Pons (tissue), 1 donor: ENCODE measurements around the gene AP5Z1.

Experiments used
- DNase-seq: peaks from one replicate; pipeline ENCODE4 v3.0.0-alpha.2; 2016; ENCODE audit warnings: low spot score

Gene AP5Z1

DNA sequence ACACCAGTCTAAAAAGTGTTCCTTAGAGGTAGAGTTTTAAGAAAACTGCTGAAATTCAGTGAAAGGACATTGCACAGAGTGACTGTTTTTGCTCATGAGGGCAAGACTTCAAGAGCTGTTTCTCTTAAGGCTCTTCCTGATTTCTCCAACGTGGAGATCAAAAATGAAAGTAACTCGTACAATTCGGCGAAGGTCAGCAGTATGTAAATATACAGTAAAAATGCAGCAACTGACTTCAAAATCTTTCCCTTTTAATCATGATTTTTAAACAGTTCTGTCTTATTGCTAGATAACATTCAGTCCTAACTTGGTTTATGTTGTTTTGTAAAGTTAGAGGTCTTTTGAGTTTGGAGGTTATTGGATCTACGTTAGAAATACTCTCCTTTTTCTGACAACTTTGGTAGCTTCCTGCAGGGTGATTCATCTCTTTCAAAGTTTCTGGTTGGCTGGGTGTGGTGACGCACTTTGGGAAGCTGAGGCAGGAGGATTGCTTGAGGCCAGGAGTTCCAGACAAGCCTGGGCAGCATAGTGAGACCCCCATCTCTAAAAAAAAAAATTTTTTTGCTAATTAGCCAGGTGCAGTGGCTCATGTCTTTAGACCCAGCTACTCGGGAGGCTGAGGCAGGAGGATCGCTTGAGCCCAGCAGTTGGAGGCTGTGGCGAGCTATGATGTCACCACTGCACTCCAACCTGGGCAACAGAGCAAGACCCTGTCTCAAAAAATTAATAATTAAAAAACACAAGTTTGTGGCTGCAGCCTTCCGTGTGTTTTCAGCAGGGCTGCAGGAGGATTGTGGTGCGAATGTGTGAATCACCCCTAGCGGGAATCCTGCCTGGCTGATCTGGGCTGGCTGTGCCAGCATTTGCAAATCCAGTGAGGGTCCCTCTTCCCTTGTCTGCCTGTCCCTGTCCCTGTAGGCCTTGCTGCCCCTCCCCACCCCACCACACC, 29.2 kb upstream of the AP5Z1 start:
- peak; percentile 65 for DNase-seq

DNA sequence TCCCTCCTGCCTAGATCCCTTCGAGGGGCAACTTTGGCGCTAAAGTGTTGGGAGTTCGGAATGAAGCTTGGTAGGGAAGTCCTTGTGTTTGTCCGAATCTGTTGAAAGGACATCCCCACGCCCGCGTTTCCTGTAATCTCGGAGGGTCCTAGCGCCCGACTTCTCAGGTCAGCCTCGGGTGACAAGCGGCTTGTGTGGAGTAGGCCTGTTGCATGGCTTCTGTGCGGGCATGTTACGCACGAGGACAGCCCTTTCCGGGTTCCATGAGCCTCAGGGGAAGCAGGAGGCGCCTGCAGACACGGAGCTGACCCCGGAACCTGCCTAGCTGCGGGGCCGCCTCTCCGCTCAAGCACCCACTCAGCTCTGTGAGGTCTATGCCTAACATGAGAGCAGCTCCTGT, 28.4 kb upstream of the AP5Z1 start:
- no peak for DNase-seq

DNA sequence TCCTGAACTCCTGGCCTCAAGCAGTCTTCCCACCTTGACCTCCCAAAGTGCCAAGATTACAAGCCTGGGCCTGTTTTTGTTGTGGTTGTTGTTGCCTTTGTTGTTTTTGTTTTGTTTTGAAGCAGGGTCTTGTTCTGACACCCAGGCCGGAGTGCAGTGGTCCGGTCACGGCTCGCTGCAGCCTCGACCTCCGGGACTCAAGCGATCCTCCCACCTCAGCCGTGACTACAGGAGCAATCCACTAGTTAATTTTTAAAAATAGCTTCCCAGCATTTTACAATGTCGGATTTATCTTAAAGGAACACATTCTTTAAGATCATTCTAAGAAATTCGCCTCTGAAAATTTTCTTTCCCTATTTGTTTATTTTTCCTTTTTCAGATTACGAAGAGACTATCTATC, 27.7 kb upstream of the AP5Z1 start:
- no peak for DNase-seq

DNA sequence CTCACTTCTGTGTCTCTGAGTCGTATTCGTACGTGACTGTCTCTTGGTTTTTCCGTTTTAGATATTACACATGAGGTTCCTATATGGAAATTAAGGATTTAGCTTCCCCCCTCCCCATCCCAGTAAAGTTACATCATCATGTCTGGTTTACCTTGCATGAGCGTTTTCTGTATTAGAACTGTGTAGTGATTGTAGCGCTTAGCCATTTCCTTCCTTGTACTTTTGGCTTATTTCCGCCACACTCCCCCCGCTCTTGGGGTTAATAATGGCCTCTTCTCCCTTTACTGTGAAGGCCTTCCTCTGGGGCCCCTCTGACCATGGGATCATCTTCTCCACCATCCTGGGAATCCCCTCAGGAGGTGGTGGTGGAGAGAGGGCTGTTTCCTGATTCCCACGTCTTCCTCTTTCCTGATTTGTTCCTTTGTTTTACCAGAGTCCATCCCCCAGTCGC, 27.2 kb upstream of the AP5Z1 start:
- no peak for DNase-seq

DNA sequence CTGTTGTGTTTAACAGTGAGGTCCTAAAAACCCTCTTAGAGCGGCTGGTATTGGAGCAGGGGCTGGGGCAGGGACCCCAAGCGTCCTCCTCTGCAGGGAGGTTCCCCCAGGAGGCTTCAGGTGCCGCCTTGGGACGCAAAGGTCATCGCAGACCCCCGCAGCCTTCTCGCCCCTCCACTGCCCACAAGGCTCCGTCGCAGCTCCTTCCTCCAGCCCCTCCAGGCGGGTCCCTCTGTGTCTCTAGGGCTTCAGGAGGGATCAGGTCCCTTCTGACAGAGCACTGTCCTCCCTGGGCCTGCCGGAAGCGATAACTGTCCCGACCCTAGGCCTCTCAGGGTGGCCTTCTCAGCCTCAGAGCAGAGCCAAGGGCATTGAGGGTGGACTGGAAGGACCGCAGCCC, 26.1 kb upstream of the AP5Z1 start:
- no peak for DNase-seq

DNA sequence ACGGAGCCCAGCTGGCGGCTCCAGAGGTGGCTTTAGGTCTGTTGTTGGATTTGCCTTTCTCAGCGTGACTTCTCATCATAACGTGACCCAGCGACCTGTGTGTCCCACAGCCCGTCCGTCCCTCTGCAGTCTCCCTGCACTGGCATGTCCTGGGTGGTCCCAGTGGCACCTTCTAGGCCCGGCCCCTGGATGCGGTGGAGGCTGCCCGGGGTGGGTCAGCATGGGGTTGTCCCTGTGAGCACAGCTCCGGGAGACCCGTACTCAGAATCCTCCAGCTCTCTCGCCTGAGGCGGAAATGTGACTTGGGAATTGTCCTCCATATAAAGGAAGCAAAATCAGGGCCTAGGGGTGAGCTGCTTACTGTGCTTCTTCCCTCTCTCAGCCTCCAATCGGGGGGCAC, 25.6 kb upstream of the AP5Z1 start:
- no peak for DNase-seq

DNA sequence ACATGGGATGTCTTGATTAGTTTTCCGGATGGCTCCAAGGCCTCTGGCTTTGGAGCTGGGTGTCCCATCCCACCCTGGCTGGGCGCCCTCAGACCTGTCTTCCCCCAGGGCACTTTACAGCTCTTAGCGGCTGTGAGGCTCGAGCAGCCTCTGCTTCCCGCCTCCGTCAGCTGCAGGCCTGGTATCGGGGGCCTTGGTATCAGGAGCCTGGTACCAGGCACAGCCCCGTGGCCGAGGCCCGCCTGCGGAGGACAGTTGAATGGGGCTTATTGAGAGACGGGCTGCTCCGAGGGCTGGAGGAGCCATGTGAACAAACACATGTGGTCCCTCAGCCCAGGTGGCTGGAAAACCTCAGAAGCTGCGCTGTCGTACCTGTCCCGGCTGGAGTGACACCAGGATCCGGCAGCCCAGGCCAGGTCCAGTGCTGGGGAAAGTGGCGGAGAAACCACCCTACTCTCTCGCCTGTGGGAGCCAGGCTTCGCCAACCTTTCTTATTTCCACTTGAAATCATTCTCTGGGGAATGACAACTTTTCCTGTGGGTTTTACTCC, 23.9 kb upstream of the AP5Z1 start:
- peak; percentile 90 for DNase-seq

DNA sequence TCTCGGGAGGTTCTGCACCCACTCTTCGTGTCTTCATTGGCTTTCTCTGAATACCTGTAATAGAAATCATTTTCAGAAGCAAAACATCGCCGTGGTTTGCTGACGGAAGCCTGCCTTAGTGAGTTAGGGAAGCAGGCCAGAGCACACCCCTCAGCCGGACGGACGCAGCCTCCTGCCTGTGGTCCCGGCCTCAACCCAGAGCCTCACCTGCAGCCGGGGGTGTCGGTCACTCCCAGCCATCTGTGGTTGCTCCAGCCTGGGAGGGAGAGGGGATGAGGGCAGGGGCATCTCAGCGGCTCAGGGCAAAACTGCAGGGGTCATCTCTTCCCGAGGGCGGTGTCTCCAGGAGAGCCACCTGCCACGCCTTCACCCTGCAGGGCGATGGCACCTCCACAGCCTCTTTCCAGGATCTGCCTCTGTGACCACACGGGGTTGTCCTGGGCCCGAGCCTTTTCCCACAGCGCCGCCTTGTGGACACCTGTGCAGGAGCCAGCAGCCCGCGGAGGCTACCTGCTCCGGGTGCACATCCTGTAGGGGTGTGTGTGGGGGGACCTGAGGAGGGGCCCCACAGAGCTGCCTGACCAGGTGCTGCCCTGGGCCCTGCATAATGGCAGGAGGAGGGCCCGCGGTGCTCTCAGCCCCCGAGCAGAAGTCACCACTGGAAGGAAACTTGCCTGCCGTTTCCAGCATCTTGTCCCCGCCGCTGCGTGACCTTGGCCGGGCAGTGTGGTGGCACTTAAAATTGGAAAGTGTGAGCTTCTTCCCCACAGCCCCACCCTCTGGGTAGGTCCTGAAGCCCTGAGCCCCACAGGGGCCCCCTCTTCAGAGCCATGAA, 21.6 kb upstream of the AP5Z1 start:
- DNase-seq, result peak; percentile 62

DNA sequence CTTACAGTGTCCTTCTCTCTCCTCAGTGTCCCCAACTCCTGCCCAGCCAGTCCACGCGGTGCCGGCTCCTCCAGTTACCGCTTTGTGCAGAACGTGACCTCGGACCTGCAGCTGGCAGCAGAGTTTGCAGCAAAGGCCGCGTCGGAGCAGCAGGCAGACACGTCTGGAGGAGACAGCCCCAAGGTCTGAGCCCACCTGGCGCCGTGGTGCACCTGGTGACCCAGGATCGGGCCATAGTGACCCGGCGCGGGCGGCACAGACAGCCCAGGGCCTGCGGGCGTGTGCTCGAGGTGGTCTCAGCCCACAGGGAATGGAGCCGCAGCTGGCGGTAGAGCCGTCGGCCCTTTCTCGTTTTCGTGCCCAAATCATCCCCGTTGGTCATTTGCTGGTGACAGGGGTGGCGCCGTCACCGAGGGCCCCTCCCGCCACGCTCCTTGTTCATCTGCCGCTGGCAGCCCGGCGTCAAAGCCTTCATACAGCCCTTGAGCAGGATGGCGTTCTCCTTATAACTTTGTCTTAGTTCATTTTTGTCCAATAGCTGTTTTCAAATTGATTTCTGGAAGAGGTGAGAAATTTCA, 20.9 kb upstream of the AP5Z1 start:
- no peak for DNase-seq

DNA sequence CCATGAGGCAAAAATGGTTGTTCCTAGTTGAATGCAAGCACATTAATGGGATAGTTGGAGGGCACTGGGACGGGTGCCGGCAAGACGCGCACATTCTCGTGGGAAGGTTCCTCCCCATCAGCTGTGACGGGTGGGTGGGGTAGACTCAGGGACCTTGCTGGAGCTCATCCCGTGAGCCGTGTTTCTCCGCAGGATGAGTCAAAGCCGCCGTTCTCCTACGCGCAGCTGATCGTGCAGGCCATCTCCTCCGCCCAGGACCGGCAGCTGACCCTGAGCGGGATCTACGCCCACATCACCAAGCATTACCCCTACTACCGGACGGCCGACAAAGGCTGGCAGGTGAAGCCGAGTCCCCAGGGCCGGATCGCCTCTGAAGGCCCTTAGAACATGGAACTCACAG, 20.4 kb upstream of the AP5Z1 start:
- DNase-seq, result no peak

DNA sequence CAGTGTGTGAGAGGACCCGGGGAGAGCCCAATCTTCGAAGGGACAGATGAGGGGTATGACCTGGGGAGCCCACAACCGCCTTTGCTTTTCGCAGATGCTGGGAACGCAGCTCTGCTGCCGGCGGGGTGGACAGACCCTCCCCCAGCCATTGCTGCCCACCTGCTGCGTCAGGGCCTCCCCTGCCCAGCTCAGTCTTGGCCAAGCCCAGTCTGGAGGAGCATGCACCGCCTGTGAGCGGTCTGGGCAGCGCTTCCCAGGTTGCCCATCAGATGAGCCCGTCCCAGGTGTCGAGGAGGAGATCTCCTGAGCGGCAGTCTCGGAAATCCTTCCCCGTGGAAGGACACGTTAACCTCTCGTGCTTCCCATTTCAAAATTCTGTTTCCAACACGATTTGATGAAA, 17.3 kb upstream of the AP5Z1 start:
- no peak for DNase-seq

DNA sequence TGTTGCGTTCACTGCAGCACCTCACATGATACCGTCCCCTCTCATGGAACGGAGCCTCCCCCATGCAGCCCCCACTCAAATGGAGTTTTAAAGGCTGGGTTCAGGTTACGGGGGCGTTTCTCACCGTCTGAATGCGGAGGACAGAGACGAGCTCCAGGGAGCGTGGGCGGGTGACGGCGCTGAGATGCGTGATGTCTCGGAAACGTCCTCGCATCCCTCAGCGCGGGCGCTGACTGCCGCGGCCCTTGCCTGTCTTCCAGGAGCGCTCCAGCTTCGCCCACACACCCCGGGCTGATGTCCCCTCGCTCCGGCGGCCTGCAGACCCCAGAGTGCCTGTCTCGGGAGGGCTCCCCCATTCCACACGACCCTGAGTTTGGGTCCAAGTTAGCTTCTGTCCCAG, 16.6 kb upstream of the AP5Z1 start:
- no peak for DNase-seq

DNA sequence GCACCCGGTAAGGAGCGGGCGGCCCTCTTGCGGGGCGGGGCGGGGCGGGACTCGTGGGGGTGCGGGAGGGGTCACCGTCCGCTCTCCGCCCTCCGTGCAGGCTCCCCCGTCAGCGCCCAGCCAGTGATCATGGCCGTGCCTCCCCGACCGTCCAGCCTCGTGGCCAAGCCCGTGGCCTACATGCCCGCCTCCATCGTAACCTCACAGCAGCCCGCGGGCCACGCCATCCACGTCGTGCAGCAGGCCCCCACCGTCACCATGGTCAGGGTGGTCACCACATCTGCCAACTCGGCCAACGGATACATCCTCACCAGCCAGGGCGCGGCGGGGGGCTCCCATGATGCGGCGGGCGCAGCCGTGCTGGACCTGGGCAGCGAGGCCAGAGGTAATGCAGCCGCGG, 16.2 kb upstream of the AP5Z1 start:
- no peak for DNase-seq

DNA sequence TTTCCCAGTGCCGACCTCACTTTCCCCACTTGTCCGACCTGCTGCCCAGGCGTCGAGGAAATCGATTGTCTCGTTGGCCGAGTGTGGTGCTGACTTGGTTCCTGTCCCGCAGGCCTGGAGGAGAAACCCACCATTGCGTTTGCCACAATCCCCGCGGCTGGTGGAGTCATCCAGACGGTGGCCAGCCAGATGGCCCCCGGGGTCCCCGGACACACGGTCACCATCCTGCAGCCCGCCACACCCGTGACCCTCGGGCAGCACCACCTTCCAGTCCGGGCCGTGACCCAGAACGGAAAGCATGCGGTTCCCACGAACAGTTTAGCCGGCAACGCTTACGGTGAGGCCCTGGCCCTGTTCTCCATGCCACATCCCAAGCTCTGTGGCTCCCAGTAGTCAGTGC, 14.5 kb upstream of the AP5Z1 start:
- no peak for DNase-seq

DNA sequence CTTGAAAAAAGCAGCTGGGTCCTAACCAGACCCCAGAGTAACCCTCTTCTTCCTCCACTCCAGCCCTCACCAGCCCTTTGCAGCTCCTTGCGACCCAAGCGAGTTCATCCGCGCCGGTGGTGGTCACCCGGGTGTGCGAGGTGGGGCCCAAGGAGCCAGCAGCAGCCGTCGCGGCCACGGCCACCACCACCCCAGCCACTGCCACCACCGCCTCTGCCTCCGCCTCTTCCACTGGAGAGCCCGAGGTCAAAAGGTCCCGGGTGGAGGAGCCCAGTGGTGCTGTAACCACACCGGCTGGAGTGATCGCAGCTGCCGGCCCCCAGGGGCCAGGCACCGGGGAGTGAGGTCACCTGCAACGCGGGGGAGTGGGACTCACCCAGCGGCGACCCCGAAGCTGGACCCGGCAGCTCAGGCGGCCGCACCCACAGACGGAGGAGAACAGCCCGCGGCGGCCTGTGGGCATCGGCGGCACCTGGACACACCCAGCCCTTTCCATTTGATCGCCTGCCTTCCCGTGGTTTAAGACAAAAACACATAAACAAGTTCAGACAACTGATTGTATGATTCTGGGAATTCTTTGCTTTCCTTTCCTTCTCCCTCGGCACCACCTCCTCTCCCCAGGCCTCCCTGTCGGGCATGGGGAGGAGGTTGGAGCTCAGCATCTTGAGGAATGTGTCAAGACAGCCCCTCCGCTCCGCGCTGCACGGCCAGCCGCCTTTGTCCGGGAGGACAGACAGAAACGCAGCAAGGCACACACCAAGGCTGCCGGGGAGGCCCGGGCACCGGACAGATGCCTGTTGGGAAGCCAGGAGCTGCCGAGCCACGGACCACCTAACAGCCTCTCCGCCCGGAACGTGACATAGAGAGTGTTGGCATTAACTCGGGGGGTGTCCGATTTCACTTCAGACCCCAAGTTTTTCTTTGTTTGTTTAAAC, 13.0 kb upstream of the AP5Z1 start:
- DNase-seq, result no peak

DNA sequence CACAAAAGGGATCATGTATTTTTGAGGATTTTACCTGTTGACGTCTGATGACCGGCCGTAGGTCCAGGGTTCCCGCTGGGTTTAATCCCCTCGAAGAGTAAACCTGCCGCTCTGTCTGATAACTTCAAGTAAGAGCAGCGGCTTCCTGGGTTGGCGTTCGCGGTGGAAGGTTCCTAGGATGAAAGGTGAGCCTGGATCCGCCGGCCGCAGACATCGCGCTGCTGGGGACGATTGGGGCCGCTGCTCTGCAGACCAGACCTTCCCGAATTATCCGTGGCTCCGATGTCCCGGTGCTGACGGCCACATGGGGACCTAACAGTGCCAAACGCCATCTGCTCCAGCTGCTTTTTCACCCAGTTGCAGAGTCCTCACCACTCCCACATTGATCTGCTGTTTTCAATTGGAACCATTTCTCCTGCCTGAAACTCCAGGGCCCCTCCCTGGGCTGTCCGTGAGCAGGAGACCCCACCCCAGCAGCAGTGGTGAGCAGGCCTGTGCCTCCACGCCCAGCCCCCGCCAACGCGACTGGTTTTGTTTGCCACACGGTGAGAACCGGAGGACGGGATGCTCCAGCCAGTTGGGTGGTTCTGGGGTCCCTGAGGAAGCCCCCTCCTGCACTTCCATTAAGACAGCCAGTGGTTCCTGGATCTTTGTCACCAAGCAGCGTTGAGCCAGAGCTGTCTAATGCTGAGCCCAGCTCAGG, 12.2 kb upstream of the AP5Z1 start:
- DNase-seq, result no peak

DNA sequence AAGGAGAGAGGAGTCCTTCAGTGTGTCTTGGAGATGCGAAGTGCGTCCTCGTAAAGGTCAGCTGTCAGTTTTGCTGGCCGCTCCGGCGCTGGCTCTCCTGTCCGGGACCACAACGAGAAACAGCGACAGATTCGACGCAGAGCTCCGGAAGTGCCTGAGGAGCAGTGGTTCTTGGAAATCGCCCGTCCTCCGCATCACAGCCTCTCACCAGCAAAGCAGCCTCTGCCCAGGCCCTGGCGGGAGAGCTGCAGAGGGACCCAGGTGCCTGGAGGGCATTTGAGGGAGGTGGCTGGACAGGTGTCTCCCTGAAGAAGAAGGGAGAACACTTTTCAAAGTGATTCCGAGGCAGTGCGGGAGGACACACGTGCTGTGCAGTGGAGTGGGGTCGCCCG, 11.6 kb upstream of the AP5Z1 start:
- DNase-seq, result no peak

DNA sequence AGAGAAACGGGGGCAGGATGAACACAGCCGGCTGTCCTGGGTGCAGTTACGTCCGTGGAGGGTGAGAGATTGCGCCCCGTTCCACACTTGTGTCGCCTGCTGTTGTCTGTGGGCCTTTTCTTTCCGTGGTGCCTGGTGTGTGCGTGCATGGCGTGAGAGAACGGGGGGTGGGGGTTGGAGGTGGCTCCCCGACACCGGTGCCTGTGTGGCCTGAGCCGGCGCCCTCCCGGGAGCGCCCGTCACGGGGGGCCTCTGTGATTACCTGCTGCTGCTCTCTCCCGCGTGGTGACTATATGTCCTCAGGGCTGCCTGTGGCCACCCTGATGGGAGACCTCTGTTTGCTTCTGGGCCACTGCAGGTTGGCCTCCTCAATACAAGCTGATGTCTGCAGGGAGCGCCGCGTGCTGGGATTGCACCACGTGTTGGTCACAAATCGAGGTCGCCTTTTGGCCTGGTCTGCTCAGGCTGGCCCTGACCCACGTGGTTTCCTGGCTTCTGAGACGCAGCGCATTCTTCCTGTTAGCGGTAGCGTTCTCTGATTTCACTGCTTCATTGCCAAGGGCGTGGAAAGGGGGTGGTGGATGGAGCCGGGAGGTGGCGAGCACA, 10.9 kb upstream of the AP5Z1 start:
- DNase-seq, result no peak

DNA sequence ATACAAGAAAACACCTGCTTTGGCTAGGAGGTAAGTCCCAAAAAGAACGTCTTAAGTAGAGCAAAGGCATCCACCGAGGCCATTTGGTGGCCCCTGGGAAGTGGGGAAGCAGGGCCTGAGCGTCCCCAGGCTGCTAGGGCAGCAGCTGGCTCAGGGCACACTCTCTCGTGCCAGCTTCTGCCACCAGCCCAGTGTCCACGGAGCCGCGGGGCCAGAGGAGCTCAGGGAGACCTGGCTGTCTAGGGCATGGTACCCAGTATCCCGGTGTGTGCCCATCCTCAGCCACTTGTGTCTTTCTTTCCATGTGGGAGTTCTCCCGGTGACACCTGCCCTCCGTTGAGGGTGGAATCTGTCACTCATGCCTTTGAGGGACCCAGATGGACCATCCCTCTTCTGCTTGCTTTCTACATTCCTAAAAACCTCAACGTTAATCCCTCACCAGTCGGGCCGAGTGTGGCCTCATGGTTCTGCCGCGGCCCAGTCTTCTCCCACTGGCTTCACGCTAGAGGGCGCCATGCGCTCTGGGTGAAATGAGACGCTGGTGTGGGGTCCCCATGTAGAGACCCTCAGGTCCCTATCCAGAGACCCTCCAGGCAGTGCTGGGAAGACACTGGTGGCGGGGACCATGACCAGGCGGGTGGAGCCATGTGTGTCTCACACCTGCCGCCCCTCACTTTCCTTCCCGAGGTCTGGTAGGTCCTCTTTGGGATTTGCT, 9.5 kb upstream of the AP5Z1 start:
- no peak for DNase-seq
